Measurements from ENCODE around the gene SLC16A5.

SLC16A5 gene

GRCh38 chr17:75063201-75063600 lies 24.6 kb upstream of the SLC16A5 start:
- Histone ChIP-seq H2AFZ (ENCODE audit: low read depth, low read length) (no peak overlapping the region), H3K9ac (ENCODE audit: low read depth, low read length) (no peak overlapping the region), H3K36me3 (ENCODE audit: insufficient read depth, low read length) (peaks cover 60% of the 10 kb centered on the region), H3K79me2 (ENCODE audit: insufficient read depth, low read length) (no peaks in the 10 kb centered on the region), H3K4me3 (ENCODE audit: low read depth in 1 of 2, low read length in 2 of 2) (no peak overlapping the region), H3K4me1 (ENCODE audit: insufficient read depth, low read length) (peaks cover 27% of the 10 kb centered on the region), H3K9me3 (ENCODE audit: insufficient read depth, low read length, severe bottlenecking) (no peaks in the 10 kb centered on the region), H3K27me3 (ENCODE audit: insufficient read depth, low read length, poor library complexity) (no peaks in the 10 kb centered on the region), H3K27ac (ENCODE audit: low read length) (no peak overlapping the region), H4K20me1 (ENCODE audit: insufficient read depth, low read length) (no peaks in the 10 kb centered on the region), H3K4me2 (ENCODE audit: insufficient read depth, low read length) (no peak overlapping the region)
- no peak for DNase-seq
- ATAC-seq (ENCODE audit: insufficient read depth, low read depth), result no peak
- TF ChIP-seq CTCF (IDR thresholded peaks at IDR 0.05; ENCODE audit: borderline replicate concordance, extremely low read depth, low read length, poor library complexity, severe bottlenecking) (no peak), EZH2 (IDR thresholded peaks at IDR 0.05; ENCODE audit: borderline replicate concordance, low read depth, low read length, severe bottlenecking) (no peak)

DNA sequence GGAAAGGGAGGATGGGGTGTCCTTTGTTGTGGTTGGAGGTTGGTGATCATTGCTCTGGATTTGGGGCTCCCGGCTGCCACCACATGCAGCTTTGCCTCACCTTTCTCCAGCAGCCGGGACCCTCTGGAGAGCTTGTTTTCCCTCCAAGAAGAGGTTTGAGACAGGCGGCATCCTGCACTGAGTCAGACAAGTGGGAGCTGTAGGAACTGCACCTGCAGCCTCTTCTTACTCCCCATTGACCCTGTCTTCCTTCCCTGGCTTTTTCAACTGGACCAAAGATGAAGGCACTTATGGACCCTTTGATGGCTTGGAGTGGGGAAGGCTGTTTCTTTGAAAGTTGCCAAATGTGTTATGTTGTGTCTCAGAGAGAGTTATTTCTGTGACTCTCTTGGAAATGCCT lies 24.1 kb upstream of the SLC16A5 start:
- H3K4me2 ChIP-seq (ENCODE audit: insufficient read depth, low read length), result no peak overlapping the region
- peaks cover 60% of the 10 kb centered on the region for H3K36me3 ChIP-seq (ENCODE audit: insufficient read depth, low read length)
- H4K20me1 ChIP-seq (ENCODE audit: insufficient read depth, low read length), result no peaks in the 10 kb centered on the region
- DNase-seq, result no peak
- TF ChIP-seq EZH2 (IDR thresholded peaks at IDR 0.05; ENCODE audit: borderline replicate concordance, low read depth, low read length, severe bottlenecking), result no peak
- no peak for TF ChIP-seq CTCF (IDR thresholded peaks at IDR 0.05; ENCODE audit: borderline replicate concordance, extremely low read depth, low read length, poor library complexity, severe bottlenecking)
- H3K4me1 ChIP-seq (ENCODE audit: insufficient read depth, low read length), result peaks cover 29% of the 10 kb centered on the region
- H3K9ac ChIP-seq (ENCODE audit: low read depth, low read length), result no peak overlapping the region
- ATAC-seq (ENCODE audit: insufficient read depth, low read depth), result no peak
- H3K4me3 ChIP-seq (ENCODE audit: low read depth in 1 of 2, low read length in 2 of 2), result no peak overlapping the region
- no peak overlapping the region for H2AFZ ChIP-seq (ENCODE audit: low read depth, low read length)
- H3K27ac ChIP-seq (ENCODE audit: low read length), result no peak overlapping the region
- no peaks in the 10 kb centered on the region for H3K9me3 ChIP-seq (ENCODE audit: insufficient read depth, low read length, severe bottlenecking)
- no peaks in the 10 kb centered on the region for H3K27me3 ChIP-seq (ENCODE audit: insufficient read depth, low read length, poor library complexity)
- H3K79me2 ChIP-seq (ENCODE audit: insufficient read depth, low read length), result no peaks in the 10 kb centered on the region

DNA sequence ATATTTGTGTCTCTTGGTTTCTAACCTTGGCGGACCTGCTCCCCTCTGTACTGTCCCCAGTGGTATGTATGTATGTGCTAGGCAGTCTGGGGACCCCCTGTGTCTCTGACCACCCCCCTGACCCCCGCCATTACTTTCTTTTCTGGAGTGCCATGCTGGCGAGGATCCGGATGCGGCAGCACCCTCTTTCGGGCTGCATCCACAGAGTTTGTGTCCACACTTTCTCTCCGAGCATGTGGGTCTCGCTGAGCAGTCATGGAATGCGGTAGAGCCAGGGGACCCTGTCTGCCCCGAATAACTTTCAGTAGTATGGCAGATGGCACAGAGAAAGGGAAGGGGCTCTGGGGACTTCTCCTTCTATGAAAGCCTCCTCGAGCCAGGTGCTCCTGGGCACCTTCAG lies 23.7 kb upstream of the SLC16A5 start:
- TF ChIP-seq CTCF (IDR thresholded peaks at IDR 0.05; ENCODE audit: borderline replicate concordance, extremely low read depth, low read length, poor library complexity, severe bottlenecking) (no peak), EZH2 (IDR thresholded peaks at IDR 0.05; ENCODE audit: borderline replicate concordance, low read depth, low read length, severe bottlenecking) (no peak)
- H3K27ac ChIP-seq (ENCODE audit: low read length), result no peak overlapping the region
- H3K36me3 ChIP-seq (ENCODE audit: insufficient read depth, low read length), result peaks cover 60% of the 10 kb centered on the region

GRCh38 chr17:75064460-75064859 lies 23.3 kb upstream of the SLC16A5 start:
- Histone ChIP-seq H3K27ac (ENCODE audit: low read length) (no peak overlapping the region), H4K20me1 (ENCODE audit: insufficient read depth, low read length) (no peaks in the 10 kb centered on the region), H2AFZ (ENCODE audit: low read depth, low read length) (no peak overlapping the region), H3K9me3 (ENCODE audit: insufficient read depth, low read length, severe bottlenecking) (no peaks in the 10 kb centered on the region), H3K36me3 (ENCODE audit: insufficient read depth, low read length) (peaks cover 57% of the 10 kb centered on the region), H3K4me2 (ENCODE audit: insufficient read depth, low read length) (no peak overlapping the region), H3K4me3 (ENCODE audit: low read depth in 1 of 2, low read length in 2 of 2) (no peak overlapping the region), H3K27me3 (ENCODE audit: insufficient read depth, low read length, poor library complexity) (no peaks in the 10 kb centered on the region), H3K9ac (ENCODE audit: low read depth, low read length) (no peak overlapping the region), H3K79me2 (ENCODE audit: insufficient read depth, low read length) (no peaks in the 10 kb centered on the region), H3K4me1 (ENCODE audit: insufficient read depth, low read length) (peaks cover 31% of the 10 kb centered on the region)
- ATAC-seq (ENCODE audit: insufficient read depth, low read depth), result no peak
- no peak for DNase-seq
- no peak for TF ChIP-seq CTCF (IDR thresholded peaks at IDR 0.05; ENCODE audit: borderline replicate concordance, extremely low read depth, low read length, poor library complexity, severe bottlenecking)
- TF ChIP-seq EZH2 (IDR thresholded peaks at IDR 0.05; ENCODE audit: borderline replicate concordance, low read depth, low read length, severe bottlenecking), result no peak

More for the DNA sequence above, 23.7 kb upstream of the SLC16A5 start:
- ATAC-seq (ENCODE audit: insufficient read depth, low read depth), result no peak
- no peaks in the 10 kb centered on the region for H4K20me1 ChIP-seq (ENCODE audit: insufficient read depth, low read length)
- H3K4me2 ChIP-seq (ENCODE audit: insufficient read depth, low read length), result no peak overlapping the region
- DNase-seq, result no peak
- no peaks in the 10 kb centered on the region for H3K27me3 ChIP-seq (ENCODE audit: insufficient read depth, low read length, poor library complexity)
- no peaks in the 10 kb centered on the region for H3K9me3 ChIP-seq (ENCODE audit: insufficient read depth, low read length, severe bottlenecking)
- no peaks in the 10 kb centered on the region for H3K79me2 ChIP-seq (ENCODE audit: insufficient read depth, low read length)
- no peak overlapping the region for H2AFZ ChIP-seq (ENCODE audit: low read depth, low read length)
- H3K4me3 ChIP-seq (ENCODE audit: low read depth in 1 of 2, low read length in 2 of 2), result no peak overlapping the region
- H3K4me1 ChIP-seq (ENCODE audit: insufficient read depth, low read length), result peaks cover 31% of the 10 kb centered on the region
- no peak overlapping the region for H3K9ac ChIP-seq (ENCODE audit: low read depth, low read length)

Measured in DND-41 (cell line).